WTC11 (cell line): ENCODE measurements around the gene CGNL1.

ENCODE experiments used
- ATF2 ChIP-seq: sonication (generic); formaldehyde crosslinking; IDR thresholded peaks from 2 replicates; pipeline ENCODE4 v1.8.1; 2022; ENCODE audit warnings: low read depth, missing genetic modification reagents, borderline replicate concordance
- CTCF ChIP-seq: fragments of 200-600 bp; IDR thresholded peaks from 2 replicates; pipeline ENCODE4 v1.8.0; 2022; ENCODE audit warnings: antibody characterized with exemption
- NFYB ChIP-seq: sonication (generic); formaldehyde crosslinking; conservative IDR thresholded peaks from 2 replicates; pipeline ENCODE4 v1.8.0; 2022; ENCODE audit warnings: low read depth, missing genetic modification reagents

- TF ChIP-seq NFYB (CRISPR knock-in tag) = no peak
- TF ChIP-seq CTCF = no peak
- TF ChIP-seq ATF2 (CRISPR knock-in tag) = no peak
Observed at GRCh38 chr15:57553526-57553925, 177.2 kb downstream of the CGNL1 start.
